Frontal cortex (tissue), 4 donors: ENCODE results near the gene BRD2. TPM values are rescaled to one million over a fixed set of nuclear protein-coding genes. Genes with fewer than 3 reads are reported as not detected.
"Not testable (repeated sequence)": the region's sequence is repeated elsewhere in the genome, so short reads cannot be mapped to it uniquely, and the experiment has no call there.

Experiments
- DNase-seq, 2 donors: peaks; one replicate each; pipeline ENCODE4 v3.0.0; 2012; ENCODE audit warnings: low spot score in 2 of 2
- FAIRE-seq: peaks from 2 replicates; lab custom pipeline; 2012; peaks lifted over from hg19 to GRCh38; lab: Jason Lieb, UNC
- total RNA-seq: library from RNA; depleted of rRNA; stranded (reverse); fragments of >200 nt; gene quantifications from one replicate; pipeline ENCODE4 v1.2.3, GENCODE V29; 2014
- donor health status: control.
- donor health status: control.
- donor health status: control.

BRD2 gene
- total RNA-seq = 55.8 TPM

GRCh38 chr6:32968093-32968866 is at the start of gene BRD2:
TSS of gene BRD2 (plus strand) at chr6:32968594. CDS start at chr6:32972899, 4,305 bp downstream.
- FAIRE-seq (no peak), DNase-seq (peak; percentile 85 to 86)

- FAIRE-seq (no peak), DNase-seq (no peak)
These were observed 47.7 kb upstream of the BRD2 start for GRCh38 chr6:32920715-32921114.

GRCh38 chr6:32922083-32922482 is 46.3 kb upstream of the BRD2 start:
- FAIRE-seq = no peak

GRCh38 chr6:32931211-32931610 is 37.2 kb upstream of the BRD2 start:
- DNase-seq = no peak
- FAIRE-seq = no peak

More at GRCh38 chr6:32922083-32922482, 46.3 kb upstream of the BRD2 start:
- DNase-seq = no peak

GRCh38 chr6:32932132-32932868 is 36.1 kb upstream of the BRD2 start:
- DNase-seq (no peak), FAIRE-seq (no peak)

- peak; percentile 36 to 59 for DNase-seq
- FAIRE-seq = no peak
These were observed 34.7 kb upstream of the BRD2 start for GRCh38 chr6:32933661-32934085.

GRCh38 chr6:32935551-32936238 is 32.7 kb upstream of the BRD2 start:
- DNase-seq (no peak), FAIRE-seq (no peak)

- no peak for FAIRE-seq
- no peak for DNase-seq
These were observed 31.9 kb upstream of the BRD2 start for GRCh38 chr6:32936239-32937152.

- DNase-seq (no peak), FAIRE-seq (no peak)
These were observed 31.2 kb upstream of the BRD2 start for GRCh38 chr6:32937230-32937633.

- FAIRE-seq (no peak), DNase-seq (no peak)
These were observed 29.9 kb upstream of the BRD2 start for GRCh38 chr6:32938494-32938893.

GRCh38 chr6:32940656-32941213 is 27.7 kb upstream of the BRD2 start, which contains the start of gene HLA-DMB:
TSS of gene HLA-DMB (minus strand) at chr6:32941028. CDS start at chr6:32940807, 221 bp downstream.
- no peak for FAIRE-seq
- peak; percentile 34 to 87 for DNase-seq

- DNase-seq (no peak), FAIRE-seq (no peak)
These were observed 27.1 kb upstream of the BRD2 start for GRCh38 chr6:32941214-32941768.

- FAIRE-seq, DNase-seq: not testable (repeated sequence)
These were observed 25.8 kb upstream of the BRD2 start for GRCh38 chr6:32942555-32943123.

- FAIRE-seq (no peak), DNase-seq (no peak)
These were observed 24.3 kb upstream of the BRD2 start for GRCh38 chr6:32943864-32944649.

- FAIRE-seq (no peak), DNase-seq (no peak)
These were observed 23.2 kb upstream of the BRD2 start for GRCh38 chr6:32945108-32945760.

GRCh38 chr6:32945953-32946352 is 22.4 kb upstream of the BRD2 start:
- DNase-seq = no peak
- FAIRE-seq = no peak

- DNase-seq (no peak), FAIRE-seq (no peak)
These were observed 21.5 kb upstream of the BRD2 start for GRCh38 chr6:32946893-32947292.
